GM12873 (cell line): Measurements from ENCODE around the gene HADHA.

ENCODE experiments used
- TF ChIP-seq, protein P1 (sequence below): IDR thresholded peaks from 2 replicates; pipeline ENCODE4 v1.5.1; 2012; ENCODE audit warnings: low read depth, mild to moderate bottlenecking, moderate library complexity, low read length, control low read depth; ENCODE audit not compliant: insufficient read depth; ENCODE audit errors: missing control alignments

Gene HADHA

DNA sequence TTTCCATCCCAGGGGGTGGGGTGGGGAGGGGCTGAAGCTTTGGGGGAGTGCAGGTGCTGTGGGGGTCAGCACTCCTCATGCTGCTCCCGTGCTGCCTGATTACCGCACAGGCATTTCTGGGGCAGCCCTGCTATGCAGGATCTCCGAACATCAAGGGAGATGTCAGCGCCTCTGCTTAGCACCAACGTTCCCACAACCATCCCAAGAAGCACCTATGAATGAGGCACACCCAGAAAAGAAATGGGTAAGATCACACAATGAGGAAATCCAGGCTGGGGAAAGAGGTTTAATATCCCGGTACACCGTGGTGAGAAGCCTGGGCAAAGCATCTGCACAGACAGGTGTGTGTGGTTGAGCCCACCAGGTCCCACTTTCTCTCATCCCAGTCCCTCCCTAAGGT is 54.1 kb downstream of the HADHA start:
- TF ChIP-seq, protein P1, sequence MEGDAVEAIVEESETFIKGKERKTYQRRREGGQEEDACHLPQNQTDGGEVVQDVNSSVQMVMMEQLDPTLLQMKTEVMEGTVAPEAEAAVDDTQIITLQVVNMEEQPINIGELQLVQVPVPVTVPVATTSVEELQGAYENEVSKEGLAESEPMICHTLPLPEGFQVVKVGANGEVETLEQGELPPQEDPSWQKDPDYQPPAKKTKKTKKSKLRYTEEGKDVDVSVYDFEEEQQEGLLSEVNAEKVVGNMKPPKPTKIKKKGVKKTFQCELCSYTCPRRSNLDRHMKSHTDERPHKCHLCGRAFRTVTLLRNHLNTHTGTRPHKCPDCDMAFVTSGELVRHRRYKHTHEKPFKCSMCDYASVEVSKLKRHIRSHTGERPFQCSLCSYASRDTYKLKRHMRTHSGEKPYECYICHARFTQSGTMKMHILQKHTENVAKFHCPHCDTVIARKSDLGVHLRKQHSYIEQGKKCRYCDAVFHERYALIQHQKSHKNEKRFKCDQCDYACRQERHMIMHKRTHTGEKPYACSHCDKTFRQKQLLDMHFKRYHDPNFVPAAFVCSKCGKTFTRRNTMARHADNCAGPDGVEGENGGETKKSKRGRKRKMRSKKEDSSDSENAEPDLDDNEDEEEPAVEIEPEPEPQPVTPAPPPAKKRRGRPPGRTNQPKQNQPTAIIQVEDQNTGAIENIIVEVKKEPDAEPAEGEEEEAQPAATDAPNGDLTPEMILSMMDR, result no peak

- TF ChIP-seq, protein P1, result no peak
These were observed 54.7 kb downstream of the HADHA start for GRCh38 chr2:26189751-26190150.

- TF ChIP-seq, protein P1, result no peak
These were observed 55.3 kb downstream of the HADHA start for GRCh38 chr2:26189123-26189522.

DNA sequence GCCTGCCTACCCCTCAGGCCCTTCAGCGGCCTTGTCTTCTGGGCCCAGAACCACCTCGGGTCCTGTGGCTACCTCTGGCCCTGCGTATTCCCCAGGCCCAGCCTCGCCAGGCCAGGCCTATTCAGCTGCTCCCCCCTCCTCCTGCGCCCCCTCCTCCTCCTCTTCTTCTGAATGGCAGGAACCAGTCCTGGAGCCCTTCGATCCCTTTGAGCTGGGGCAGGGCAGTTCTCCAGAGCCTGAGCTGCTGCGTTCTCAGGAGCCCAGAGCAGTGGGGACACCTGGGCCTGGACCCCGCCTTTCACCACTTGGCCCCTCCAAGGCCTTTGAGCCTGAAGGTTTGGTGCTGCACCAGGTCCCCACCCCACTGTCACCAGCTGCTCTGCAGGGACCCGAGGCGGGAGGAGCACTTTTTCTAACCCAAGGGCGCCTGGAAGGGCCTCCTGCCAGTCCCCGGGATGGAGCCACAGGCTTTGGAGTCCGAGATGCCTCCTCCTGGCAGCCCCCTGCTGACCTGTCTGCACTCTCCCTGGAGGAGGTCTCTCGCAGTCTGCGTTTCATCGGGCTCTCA is 56.8 kb downstream of the HADHA start:
- TF ChIP-seq, protein P1, result no peak

DNA sequence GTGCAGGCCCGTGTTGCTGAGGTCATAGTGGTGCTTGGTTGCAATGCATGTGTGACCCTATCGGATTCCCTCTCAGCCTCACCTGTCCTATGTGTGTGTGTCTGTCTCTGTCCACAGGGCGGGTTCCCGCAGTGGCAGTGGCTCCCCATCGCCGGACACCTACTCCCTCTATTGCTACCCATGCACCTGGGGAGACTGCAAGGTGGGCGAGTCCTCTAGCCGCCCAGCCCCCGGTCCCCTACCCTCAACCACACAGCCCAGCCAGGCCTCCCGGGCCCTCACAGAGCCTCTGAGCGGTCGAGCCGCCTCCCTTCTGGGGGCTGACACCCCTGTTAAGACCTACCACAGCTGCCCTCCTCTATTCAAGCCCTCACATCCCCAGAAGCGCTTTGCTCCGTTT is 57.3 kb downstream of the HADHA start:
- TF ChIP-seq, protein P1, result no peak

DNA sequence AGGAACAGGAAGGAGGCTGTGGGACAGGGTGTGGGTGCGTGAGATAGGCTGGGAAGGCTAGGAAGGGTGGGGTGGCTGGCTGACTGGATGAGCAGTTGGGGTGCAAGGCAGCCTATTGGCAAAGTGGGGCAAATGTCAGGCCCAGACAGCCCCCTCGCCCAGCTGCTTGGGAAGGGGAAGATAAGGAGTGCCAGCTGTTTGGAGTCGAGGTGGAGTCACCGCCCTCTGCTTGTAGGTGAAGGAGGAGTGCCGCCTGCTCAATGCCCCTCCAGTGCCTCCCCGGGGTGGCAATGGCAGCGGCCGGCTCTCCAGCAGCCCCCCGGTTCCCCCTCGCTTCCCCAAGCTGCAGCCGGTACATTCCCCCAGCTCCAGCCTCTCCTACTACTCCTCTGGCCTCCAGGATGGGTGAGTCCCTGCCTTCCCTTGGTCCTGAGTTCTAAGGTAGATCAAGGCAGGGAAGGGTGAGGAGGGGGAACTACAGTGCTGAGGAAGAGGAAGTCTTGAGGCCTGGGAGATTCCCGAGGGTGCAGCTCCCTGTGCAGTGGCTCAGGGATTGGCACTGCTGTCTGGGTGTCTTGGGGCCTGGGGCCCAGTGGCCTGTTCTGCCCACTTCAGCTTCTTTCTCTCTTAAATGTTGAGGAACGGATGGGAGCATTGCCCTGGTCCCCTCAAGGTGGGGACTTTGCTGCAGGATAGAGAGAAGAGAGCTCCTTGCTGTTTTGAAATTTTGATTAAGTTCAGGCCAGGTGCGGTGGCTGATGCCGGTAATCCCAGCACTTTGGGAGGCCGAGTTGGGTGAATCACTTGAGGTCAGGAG is 58.3 kb downstream of the HADHA start:
- TF ChIP-seq, protein P1, result no peak

- TF ChIP-seq, protein P1, result no peak
These were observed 59.0 kb downstream of the HADHA start for GRCh38 chr2:26185304-26185928.
